Hematopoietic multipotent progenitor cell (in vitro differentiated cells): ENCODE results near the gene CEP78. TPM values are rescaled to one million over a fixed set of nuclear protein-coding genes. Genes with fewer than 3 reads are reported as not detected.

Experiments used
- small RNA-seq: library from RNA; depleted of rRNA; stranded (forward); fragments of <200 nt; gene quantifications from one replicate; pipeline ENCODE3, GENCODE V24; 2012
- total RNA-seq: library from RNA; depleted of rRNA; stranded (reverse); fragments of >200 nt; gene quantifications from one replicate; pipeline ENCODE4 v1.2.3, GENCODE V29; 2012

Gene CEP78
- total RNA-seq, 1 donor, result 8.6 TPM

Small RNA genes lying within 50 kb of the gene (small RNA-seq; reads per million reads assigned to genes)
- gene AL353705.4, result not detected

Other genes with a start within 250 kb of the CEP78 start
- 35.0 TPM for gene GNAQ, start 204.3 kb upstream of the CEP78 start, total RNA-seq
- gene PSAT1, start 61.0 kb downstream of the CEP78 start, total RNA-seq, result 0.27 TPM